ENCODE measurements around the gene VRK1.

The VRK1 gene

DNA sequence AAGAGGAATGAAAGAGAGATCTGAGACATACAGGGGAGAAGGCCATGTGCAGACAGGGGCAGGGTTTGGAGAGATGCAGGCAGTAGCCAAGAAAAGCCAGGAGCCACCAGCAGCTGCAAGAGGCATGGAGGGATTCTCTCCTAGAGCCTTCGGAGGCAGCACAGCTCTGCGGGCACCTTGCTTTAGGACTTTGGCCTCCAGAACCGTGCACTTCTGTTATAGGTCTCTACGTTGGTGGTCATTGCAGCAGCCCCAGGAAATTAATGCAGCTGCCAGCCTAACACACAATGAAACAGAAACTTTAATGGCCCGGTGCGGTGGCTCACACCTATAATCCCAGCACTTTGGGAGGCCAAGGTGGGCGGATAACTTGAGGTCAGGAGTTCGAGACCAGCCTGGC is 14.7 kb upstream of the VRK1 start:
- TF ChIP-seq TAF1 (IDR thresholded peaks at IDR 0.05; ENCODE audit: low read depth) = no peak
- no peak for TF ChIP-seq RAD21 (IDR thresholded peaks at IDR 0.05; ENCODE audit: low read depth)
- TF ChIP-seq CREB1 (IDR thresholded peaks at IDR 0.05; ENCODE audit: low read depth) = no peak
- no peak for TF ChIP-seq EGR1 (IDR thresholded peaks at IDR 0.05)
- no peak for TF ChIP-seq NFIC (IDR thresholded peaks at IDR 0.05)
- TF ChIP-seq, protein P1, sequence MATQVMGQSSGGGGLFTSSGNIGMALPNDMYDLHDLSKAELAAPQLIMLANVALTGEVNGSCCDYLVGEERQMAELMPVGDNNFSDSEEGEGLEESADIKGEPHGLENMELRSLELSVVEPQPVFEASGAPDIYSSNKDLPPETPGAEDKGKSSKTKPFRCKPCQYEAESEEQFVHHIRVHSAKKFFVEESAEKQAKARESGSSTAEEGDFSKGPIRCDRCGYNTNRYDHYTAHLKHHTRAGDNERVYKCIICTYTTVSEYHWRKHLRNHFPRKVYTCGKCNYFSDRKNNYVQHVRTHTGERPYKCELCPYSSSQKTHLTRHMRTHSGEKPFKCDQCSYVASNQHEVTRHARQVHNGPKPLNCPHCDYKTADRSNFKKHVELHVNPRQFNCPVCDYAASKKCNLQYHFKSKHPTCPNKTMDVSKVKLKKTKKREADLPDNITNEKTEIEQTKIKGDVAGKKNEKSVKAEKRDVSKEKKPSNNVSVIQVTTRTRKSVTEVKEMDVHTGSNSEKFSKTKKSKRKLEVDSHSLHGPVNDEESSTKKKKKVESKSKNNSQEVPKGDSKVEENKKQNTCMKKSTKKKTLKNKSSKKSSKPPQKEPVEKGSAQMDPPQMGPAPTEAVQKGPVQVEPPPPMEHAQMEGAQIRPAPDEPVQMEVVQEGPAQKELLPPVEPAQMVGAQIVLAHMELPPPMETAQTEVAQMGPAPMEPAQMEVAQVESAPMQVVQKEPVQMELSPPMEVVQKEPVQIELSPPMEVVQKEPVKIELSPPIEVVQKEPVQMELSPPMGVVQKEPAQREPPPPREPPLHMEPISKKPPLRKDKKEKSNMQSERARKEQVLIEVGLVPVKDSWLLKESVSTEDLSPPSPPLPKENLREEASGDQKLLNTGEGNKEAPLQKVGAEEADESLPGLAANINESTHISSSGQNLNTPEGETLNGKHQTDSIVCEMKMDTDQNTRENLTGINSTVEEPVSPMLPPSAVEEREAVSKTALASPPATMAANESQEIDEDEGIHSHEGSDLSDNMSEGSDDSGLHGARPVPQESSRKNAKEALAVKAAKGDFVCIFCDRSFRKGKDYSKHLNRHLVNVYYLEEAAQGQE (IDR thresholded peaks at IDR 0.05; ENCODE audit: low read depth) = no peak
- no peak for TF ChIP-seq YY1 (IDR thresholded peaks at IDR 0.05; ENCODE audit: low read depth)
- no peak for TF ChIP-seq ZBTB7A (IDR thresholded peaks at IDR 0.05; ENCODE audit: low read depth)

DNA sequence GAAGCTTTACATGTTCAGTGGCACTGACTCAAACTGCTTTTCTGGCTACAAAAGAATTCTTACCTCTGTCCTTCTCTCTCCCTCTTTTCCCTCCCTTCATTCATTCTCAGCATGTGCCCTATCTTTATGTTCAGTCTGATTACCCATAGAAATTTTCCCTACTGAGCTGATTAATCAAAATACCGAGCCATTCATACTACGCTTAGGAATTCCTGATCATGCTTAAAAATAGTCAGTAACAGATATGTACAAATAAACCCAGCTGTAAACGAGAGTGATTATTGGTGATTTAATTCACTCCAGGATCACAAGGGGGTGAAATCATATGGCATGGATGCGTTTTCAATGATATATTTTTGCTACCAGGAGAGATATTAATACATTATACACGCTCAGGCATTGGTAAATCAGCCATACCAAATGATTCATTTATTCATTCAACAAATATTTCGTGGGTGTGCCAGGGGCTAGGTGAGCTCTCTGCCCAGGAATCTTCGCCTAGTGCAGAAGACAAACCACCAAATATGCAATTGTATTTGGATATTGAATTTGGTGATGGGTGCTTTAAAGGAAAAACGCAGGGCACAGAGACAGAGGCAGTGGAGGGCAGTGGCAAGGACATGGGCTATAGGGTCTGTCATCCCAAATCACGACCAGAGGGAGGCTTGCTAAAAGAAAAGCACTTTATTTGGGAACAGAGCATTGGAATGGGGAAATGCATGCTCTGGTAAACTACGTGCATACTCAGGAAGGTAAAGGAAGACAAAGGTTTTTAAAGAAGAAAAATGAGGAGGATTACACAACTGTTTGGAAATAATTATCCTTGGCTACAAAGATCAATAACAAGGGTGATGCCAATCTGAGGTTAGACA is 13.9 kb upstream of the VRK1 start:
- TF ChIP-seq EP300 (IDR thresholded peaks at IDR 0.05; ENCODE audit: borderline replicate concordance) (no peak), TEAD4 (IDR thresholded peaks at IDR 0.05) (no peak)
- TF ChIP-seq, protein P2, sequence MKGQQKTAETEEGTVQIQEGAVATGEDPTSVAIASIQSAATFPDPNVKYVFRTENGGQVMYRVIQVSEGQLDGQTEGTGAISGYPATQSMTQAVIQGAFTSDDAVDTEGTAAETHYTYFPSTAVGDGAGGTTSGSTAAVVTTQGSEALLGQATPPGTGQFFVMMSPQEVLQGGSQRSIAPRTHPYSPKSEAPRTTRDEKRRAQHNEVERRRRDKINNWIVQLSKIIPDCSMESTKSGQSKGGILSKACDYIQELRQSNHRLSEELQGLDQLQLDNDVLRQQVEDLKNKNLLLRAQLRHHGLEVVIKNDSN (IDR thresholded peaks at IDR 0.05) = no peak

DNA sequence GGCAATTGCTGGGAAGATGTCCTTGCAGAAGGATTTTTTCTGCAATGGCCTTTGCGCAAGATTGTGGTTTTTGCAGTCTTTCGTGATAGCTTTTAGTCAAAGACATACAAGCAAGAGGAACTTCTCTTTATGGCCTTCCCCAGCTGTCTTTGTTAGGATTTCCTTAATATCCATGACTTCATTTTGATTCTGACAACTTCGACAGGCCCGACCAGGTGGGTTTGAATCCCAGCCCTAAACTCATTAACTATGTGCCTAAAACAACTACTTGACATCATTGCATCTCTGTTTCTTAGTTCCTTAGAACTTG is 13.3 kb upstream of the VRK1 start:
- TF ChIP-seq TAF1 (IDR thresholded peaks at IDR 0.05; ENCODE audit: low read depth) (no peak), EGR1 (IDR thresholded peaks at IDR 0.05) (no peak), ZBTB7A (IDR thresholded peaks at IDR 0.05; ENCODE audit: low read depth) (no peak), RAD21 (IDR thresholded peaks at IDR 0.05; ENCODE audit: low read depth) (no peak), NFIC (IDR thresholded peaks at IDR 0.05) (no peak), TCF12 (IDR thresholded peaks at IDR 0.05; ENCODE audit: low read depth) (no peak)
- TF ChIP-seq, protein P3, sequence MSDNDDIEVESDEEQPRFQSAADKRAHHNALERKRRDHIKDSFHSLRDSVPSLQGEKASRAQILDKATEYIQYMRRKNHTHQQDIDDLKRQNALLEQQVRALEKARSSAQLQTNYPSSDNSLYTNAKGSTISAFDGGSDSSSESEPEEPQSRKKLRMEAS (IDR thresholded peaks at IDR 0.05) = no peak

DNA sequence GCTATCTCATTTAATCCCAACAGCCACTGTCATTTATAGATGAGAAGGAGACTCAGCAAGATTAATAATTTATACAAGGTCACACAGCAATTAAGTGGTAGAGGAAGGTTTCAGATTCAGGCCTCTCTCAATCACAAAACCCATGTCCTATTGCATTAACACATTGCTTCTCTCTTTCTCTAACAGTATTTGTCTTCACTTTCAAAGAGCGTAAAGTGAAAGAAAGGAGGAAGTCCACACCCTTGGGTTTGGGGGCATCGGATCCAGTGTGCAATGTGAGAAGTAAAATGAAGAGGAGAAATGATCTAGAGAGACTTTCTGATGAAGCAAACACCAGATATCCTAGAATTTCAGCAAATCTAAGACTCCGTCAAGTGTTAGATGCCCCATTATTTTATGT is 7.0 kb upstream of the VRK1 start:
- TF ChIP-seq EGR1 (IDR thresholded peaks at IDR 0.05) = no peak
- no peak for TF ChIP-seq NFIC (IDR thresholded peaks at IDR 0.05)
- TF ChIP-seq CREB1 (IDR thresholded peaks at IDR 0.05; ENCODE audit: low read depth) = no peak
- TF ChIP-seq TCF12 (IDR thresholded peaks at IDR 0.05; ENCODE audit: low read depth) = no peak
- TF ChIP-seq TEAD4 (IDR thresholded peaks at IDR 0.05) = no peak
- no peak for TF ChIP-seq FOXM1 (IDR thresholded peaks at IDR 0.05; ENCODE audit: borderline replicate concordance, low read depth)

DNA sequence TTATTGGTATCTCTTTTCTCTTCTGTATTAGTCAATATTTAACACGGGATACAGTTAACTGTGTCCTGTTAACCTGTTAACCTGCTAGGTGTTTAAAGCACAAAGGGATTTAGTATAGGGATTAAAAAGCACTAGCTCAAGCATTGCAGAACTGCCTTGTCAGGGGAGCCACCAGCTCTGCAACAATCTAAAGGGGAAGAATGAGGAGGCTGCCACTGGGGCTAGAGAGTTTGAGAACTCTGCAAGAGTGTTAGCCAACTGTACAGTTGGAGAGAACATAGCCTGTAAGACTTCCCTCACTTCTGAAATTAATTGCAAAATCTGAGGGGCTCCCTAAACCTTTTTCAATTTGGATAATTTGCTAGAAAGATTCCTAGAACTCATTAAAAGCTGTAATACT is 6.5 kb upstream of the VRK1 start:
- TF ChIP-seq TAF1 (IDR thresholded peaks at IDR 0.05; ENCODE audit: low read depth) (no peak), RAD21 (IDR thresholded peaks at IDR 0.05; ENCODE audit: low read depth) (no peak), FOXM1 (IDR thresholded peaks at IDR 0.05; ENCODE audit: borderline replicate concordance, low read depth) (no peak), YY1 (IDR thresholded peaks at IDR 0.05; ENCODE audit: low read depth) (no peak), CREB1 (IDR thresholded peaks at IDR 0.05; ENCODE audit: low read depth) (no peak), TCF12 (IDR thresholded peaks at IDR 0.05; ENCODE audit: low read depth) (no peak), CEBPB (IDR thresholded peaks at IDR 0.05) (no peak), NFIC (IDR thresholded peaks at IDR 0.05) (no peak), EGR1 (IDR thresholded peaks at IDR 0.05) (no peak)
- TF ChIP-seq, protein P3 (IDR thresholded peaks at IDR 0.05) = no peak
- TF ChIP-seq, protein P1 (IDR thresholded peaks at IDR 0.05; ENCODE audit: low read depth) = no peak

DNA sequence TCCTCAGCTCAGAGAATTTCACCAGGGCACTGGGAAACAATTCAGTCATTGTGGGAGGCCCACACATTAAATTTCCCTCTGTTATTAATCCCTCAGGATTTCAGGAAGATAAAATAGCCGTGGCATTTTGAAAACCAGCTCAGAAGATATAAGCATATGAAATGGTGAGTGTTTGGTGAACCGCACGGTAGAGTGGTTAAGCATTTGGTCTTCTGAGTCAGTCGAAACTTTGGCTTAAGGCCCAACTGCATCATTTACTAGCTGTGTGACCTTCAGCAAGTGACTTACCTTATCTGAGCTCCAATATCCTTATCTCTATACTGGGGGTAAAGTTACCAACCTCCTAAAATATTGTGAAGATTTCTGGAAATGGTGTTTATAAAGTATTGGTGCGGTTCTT is 5.2 kb upstream of the VRK1 start:
- TF ChIP-seq EP300 (IDR thresholded peaks at IDR 0.05; ENCODE audit: borderline replicate concordance) (no peak), CEBPB (IDR thresholded peaks at IDR 0.05) (no peak), NFIC (IDR thresholded peaks at IDR 0.05) (no peak), YY1 (IDR thresholded peaks at IDR 0.05; ENCODE audit: low read depth) (no peak), FOXM1 (IDR thresholded peaks at IDR 0.05; ENCODE audit: borderline replicate concordance, low read depth) (no peak), TAF1 (IDR thresholded peaks at IDR 0.05; ENCODE audit: low read depth) (no peak), RAD21 (IDR thresholded peaks at IDR 0.05; ENCODE audit: low read depth) (no peak), EGR1 (IDR thresholded peaks at IDR 0.05) (no peak), ZBTB7A (IDR thresholded peaks at IDR 0.05; ENCODE audit: low read depth) (no peak), CREB1 (IDR thresholded peaks at IDR 0.05; ENCODE audit: low read depth) (no peak), TCF12 (IDR thresholded peaks at IDR 0.05; ENCODE audit: low read depth) (no peak), TEAD4 (IDR thresholded peaks at IDR 0.05) (no peak)
- TF ChIP-seq, protein P3 (IDR thresholded peaks at IDR 0.05) = no peak
- TF ChIP-seq, protein P1 (IDR thresholded peaks at IDR 0.05; ENCODE audit: low read depth) = no peak
- TF ChIP-seq, protein P2 (IDR thresholded peaks at IDR 0.05) = no peak

All from Ishikawa (cell line).